Measurements from ENCODE around the gene CYB5B. TPM values are rescaled to one million over a fixed set of nuclear protein-coding genes. Genes with fewer than 3 reads are reported as not detected.

Gene CYB5B
- polyA plus RNA-seq, 3 donors: 32.3 to 90.4 (median 84.9) TPM

- no peak for DNase-seq
- peaks cover 26 to 34% of the 10 kb centered on the region in 2 donors for H3K36me3 Mint-ChIP-seq
- H3K4me3 ChIP-seq (replicated peaks in 1 of 3; ENCODE audit: low read depth in 2 of 3, low read length in 3 of 3): peak overlapping the region; percentile 48 to 86 (median 65)
- H3K9me3 ChIP-seq (replicated peaks in 1 of 2; ENCODE audit: control insufficient read depth in 1 of 2, insufficient read depth in 1 of 2, low read length in 2 of 2): no peaks in the 10 kb centered on the region
- peaks cover 11% of the 10 kb centered on the region for H4K20me1 ChIP-seq (ENCODE audit: insufficient read depth, low read length)
- peak overlapping the region; percentile 79 for H2AFZ ChIP-seq (ENCODE audit: insufficient read depth, low read depth, low read length, poor library complexity, severe bottlenecking)
- H3K27ac ChIP-seq (ENCODE audit: low read depth in 1 of 2, low read length in 2 of 2): peak overlapping the region; percentile 69 to 88
- intact Hi-C loops (cut with micrococcal nuclease): loop anchor here (5.0 kb wide), 2 partner anchors 37 to 48 kb away; partner anchors contain the start of genes COG8 (in 2 of the 2), NIP7 (in 2 of the 2) and CYB5B (in 1 of the 2)
- peaks cover 56% of the 10 kb centered on the region for H3K79me2 ChIP-seq (ENCODE audit: insufficient read depth, low read length)
- no peak for TF ChIP-seq CTCF (IDR thresholded peaks at IDR 0.05)
- peaks cover 12 to 44% of the 10 kb centered on the region in 2 donors for H3K36me3 ChIP-seq (replicated peaks in 1 of 2; ENCODE audit: control insufficient read depth in 1 of 2, insufficient read depth in 2 of 2, low read length in 2 of 2)
- peak overlapping the region; percentile 81 to 86 for H3K4me3 Mint-ChIP-seq
- H3K27me3 Mint-ChIP-seq (ENCODE audit: low read depth in 3 of 3): peaks cover 0 to 1% (median 1%) of the 10 kb centered on the region in 3 donors
- WGBS (ENCODE audit: insufficient coverage): 0% methylated on average over 2 of the region's 6 CpGs
- peaks cover 19 to 30% of the 10 kb centered on the region in 2 donors for H3K4me1 ChIP-seq (ENCODE audit: control insufficient read depth in 1 of 2, insufficient read depth in 2 of 2, low read length in 2 of 2)
- peaks cover 0 to 3% (median 0%) of the 10 kb centered on the region in 7 donors for H3K9me3 Mint-ChIP-seq
- peaks cover 24% of the 10 kb centered on the region for H3K4me1 Mint-ChIP-seq
- H3K27ac Mint-ChIP-seq: peak overlapping the region; percentile 75 to 93 (median 91)
- peak overlapping the region; percentile 90 for H3K9ac ChIP-seq (ENCODE audit: insufficient read depth, low read length, poor library complexity, severe bottlenecking)
- H3K27me3 ChIP-seq (ENCODE audit: control insufficient read depth in 2 of 2, insufficient read depth in 2 of 2, low read length in 2 of 2): no peaks in the 10 kb centered on the region
- peak overlapping the region; percentile 73 for H3K4me2 ChIP-seq (replicated peaks; ENCODE audit: extremely low read depth, low read length, poor library complexity, severe bottlenecking)
Measured at GRCh38 chr16:69384974-69385373, 39.4 kb upstream of the CYB5B start.

GRCh38 chr16:69386596-69386995 lies 37.8 kb upstream of the CYB5B start:
- H3K4me3 Mint-ChIP-seq: no peak overlapping the region
- no peak for DNase-seq
- intact Hi-C loops (cut with micrococcal nuclease): loop anchor here in 1 of 2 donors (5.0 kb wide), 2 partner anchors 36 to 49 kb away; partner anchors contain the start of genes COG8, CYB5B and NIP7
- Histone ChIP-seq H3K4me2 (replicated peaks; ENCODE audit: extremely low read depth, low read length, poor library complexity, severe bottlenecking) (no peak overlapping the region), H3K4me3 (replicated peaks in 1 of 3; ENCODE audit: low read depth in 2 of 3, low read length in 3 of 3) (no peak overlapping the region), H3K9ac (ENCODE audit: insufficient read depth, low read length, poor library complexity, severe bottlenecking) (no peak overlapping the region), H3K4me1 (ENCODE audit: control insufficient read depth in 1 of 2, insufficient read depth in 2 of 2, low read length in 2 of 2) (peaks cover 15 to 21% of the 10 kb centered on the region in 2 donors), H2AFZ (ENCODE audit: insufficient read depth, low read depth, low read length, poor library complexity, severe bottlenecking) (peak overlapping the region; percentile 51), H3K9me3 (replicated peaks in 1 of 2; ENCODE audit: control insufficient read depth in 1 of 2, insufficient read depth in 1 of 2, low read length in 2 of 2) (no peaks in the 10 kb centered on the region), H3K27me3 (ENCODE audit: control insufficient read depth in 2 of 2, insufficient read depth in 2 of 2, low read length in 2 of 2) (no peaks in the 10 kb centered on the region), H3K27ac (ENCODE audit: low read depth in 1 of 2, low read length in 2 of 2) (no peak overlapping the region), H3K36me3 (replicated peaks in 1 of 2; ENCODE audit: control insufficient read depth in 1 of 2, insufficient read depth in 2 of 2, low read length in 2 of 2) (peaks cover 10 to 28% of the 10 kb centered on the region in 2 donors), H4K20me1 (ENCODE audit: insufficient read depth, low read length) (no peaks in the 10 kb centered on the region), H3K79me2 (ENCODE audit: insufficient read depth, low read length) (peaks cover 42% of the 10 kb centered on the region)
- TF ChIP-seq CTCF (IDR thresholded peaks at IDR 0.05): no peak
- peak overlapping the region in 1 of 7 donors; percentile 82 for H3K27ac Mint-ChIP-seq
- H3K9me3 Mint-ChIP-seq: peaks cover 0 to 3% (median 0%) of the 10 kb centered on the region in 7 donors
- peaks cover 23% of the 10 kb centered on the region in 2 donors for H3K36me3 Mint-ChIP-seq
- H3K4me1 Mint-ChIP-seq: peaks cover 19% of the 10 kb centered on the region
- no CpG with 5 or more reads among the region's 1 CpG for whole genome bisulfite sequencing (ENCODE audit: insufficient coverage)
- H3K27me3 Mint-ChIP-seq (ENCODE audit: low read depth in 3 of 3): peaks cover 0 to 1% (median 1%) of the 10 kb centered on the region in 3 donors
